8988T (cell line): ENCODE data around the gene PTPA.

Source experiments
- DNase-seq: peaks from one replicate; pipeline ENCODE4 v3.0.0; 2011

The PTPA gene

GRCh38 chr9:129110740-129111527, at the start of gene PTPA, which contains the start of gene CRAT:
PTPA (plus strand) TSS chr9:129111415; CDS start chr9:129111601, 186 bp downstream.
CRAT (minus strand) TSS chr9:129110793; CDS start chr9:129110509, 284 bp downstream.
- DNase-seq, result peak; percentile 98

GRCh38 chr9:129063061-129063460, 48.2 kb upstream of the PTPA start:
- DNase-seq, result no peak

GRCh38 chr9:129064499-129064908, 46.7 kb upstream of the PTPA start:
- DNase-seq, result no peak

- no peak for DNase-seq
These were observed 43.1 kb upstream of the PTPA start for GRCh38 chr9:129068110-129068509.

- DNase-seq, result no peak
These were observed 42.0 kb upstream of the PTPA start for GRCh38 chr9:129068990-129069861.

GRCh38 chr9:129069862-129070641, 41.2 kb upstream of the PTPA start:
- no peak for DNase-seq

GRCh38 chr9:129070696-129071525, 40.3 kb upstream of the PTPA start:
- DNase-seq, result no peak

- no peak for DNase-seq
These were observed 39.6 kb upstream of the PTPA start for GRCh38 chr9:129071526-129072126.

- no peak for DNase-seq
These were observed 39.0 kb upstream of the PTPA start for GRCh38 chr9:129072171-129072570.

GRCh38 chr9:129073404-129073803, 37.8 kb upstream of the PTPA start:
- DNase-seq, result no peak

- DNase-seq, result no peak
These were observed 37.1 kb upstream of the PTPA start for GRCh38 chr9:129074106-129074505.

- no peak for DNase-seq
These were observed 35.1 kb upstream of the PTPA start for GRCh38 chr9:129075996-129076639.

GRCh38 chr9:129076640-129077037, 34.6 kb upstream of the PTPA start:
- DNase-seq, result no peak

GRCh38 chr9:129077236-129077635, 34.0 kb upstream of the PTPA start:
- no peak for DNase-seq

- no peak for DNase-seq
These were observed 32.3 kb upstream of the PTPA start for GRCh38 chr9:129078691-129079503.

GRCh38 chr9:129079829-129080228, 31.4 kb upstream of the PTPA start:
- DNase-seq, result no peak

GRCh38 chr9:129080298-129080600, 31.0 kb upstream of the PTPA start:
- no peak for DNase-seq

GRCh38 chr9:129080601-129081387, 30.4 kb upstream of the PTPA start, which contains the start of gene DOLPP1:
DOLPP1 (plus strand) TSS chr9:129081111; CDS start chr9:129081132, 21 bp downstream.
- DNase-seq, result peak; percentile 99

GRCh38 chr9:129081388-129081904, 29.8 kb upstream of the PTPA start:
- no peak for DNase-seq
